A673 (cell line): ENCODE measurements around the gene LDB3. TPM values are rescaled to one million over a fixed set of nuclear protein-coding genes. Genes with fewer than 3 reads are reported as not detected.

ENCODE experiments used
- BruUV-seq: library from RNA; stranded (reverse); fragments of 400-500 nt; replicated peaks from 2 replicates; lab custom pipeline; 2021; lab: Mats Ljungman, UMichigan
- CTCF ChIA-PET: fragments of 300-600 bp; sonication (Branson Sonifier 250); formaldehyde crosslinking; loops from one replicate; lab custom pipeline; 2022; ENCODE audit warnings: antibody characterized with exemption; lab: Charles Lee
- POLR2A ChIA-PET: fragments of 300-600 bp; sonication (Branson Sonifier 250); formaldehyde crosslinking; loops from one replicate; lab custom pipeline; 2022; ENCODE audit warnings: antibody characterized with exemption; ENCODE audit not compliant: low non-redundant PET; lab: Charles Lee
- DNase-seq: peaks from one replicate; pipeline ENCODE4 v3.0.0-alpha.2; 2015; ENCODE audit warnings: low spot score
- H3K27ac ChIP-seq: fragments of 200-600 bp; sonication (generic); 2 replicates; pipeline ENCODE4 v1.5.1; 2016; ENCODE audit warnings: mixed run types, low read depth, mild to moderate bottlenecking, mixed read lengths, antibody characterized with exemption, low read length; ENCODE audit not compliant: poor library complexity, severe bottlenecking
- H3K27me3 ChIP-seq: fragments of 200-600 bp; sonication (generic); replicated peaks from 2 replicates; pipeline ENCODE4 v1.6.1; 2017; ENCODE audit warnings: mixed run types, low read depth, mild to moderate bottlenecking, mixed read lengths, antibody characterized with exemption, low read length; ENCODE audit not compliant: insufficient read depth, poor library complexity
- H3K36me3 ChIP-seq: fragments of 200-600 bp; sonication (generic); 2 replicates; pipeline ENCODE4 v1.6.1; 2016; ENCODE audit warnings: mixed run types, mild to moderate bottlenecking, mixed read lengths, antibody characterized with exemption, low read length; ENCODE audit not compliant: insufficient read depth, poor library complexity, severe bottlenecking
- H3K4me1 ChIP-seq: fragments of 200-600 bp; sonication (generic); 2 replicates; pipeline ENCODE4 v1.6.1; 2017; ENCODE audit warnings: mixed run types, mild to moderate bottlenecking, mixed read lengths, antibody characterized with exemption, low read length; ENCODE audit not compliant: insufficient read depth, poor library complexity, severe bottlenecking
- H3K4me3 ChIP-seq: fragments of 200-600 bp; sonication (generic); 2 replicates; pipeline ENCODE4 v1.5.1; 2016; ENCODE audit warnings: low read depth, mixed run types, mild to moderate bottlenecking, mixed read lengths, low read length; ENCODE audit not compliant: poor library complexity, severe bottlenecking
- H3K9me3 ChIP-seq: fragments of 200-600 bp; sonication (generic); 2 replicates; pipeline ENCODE4 v1.6.1; 2016; ENCODE audit warnings: mixed run types, low read depth, mild to moderate bottlenecking, mixed read lengths, antibody characterized with exemption, low read length; ENCODE audit not compliant: poor library complexity, severe bottlenecking
- EZH2 ChIP-seq: fragments of 200-600 bp; sonication (generic); IDR thresholded peaks from 2 replicates; pipeline ENCODE4 v1.6.1; 2017; ENCODE audit warnings: borderline replicate concordance, low read depth, mild to moderate bottlenecking, mixed read lengths, antibody characterized with exemption, low read length; ENCODE audit not compliant: poor library complexity, severe bottlenecking
- intact Hi-C: fragments of 100-400 bp; cut with micrococcal nuclease; formaldehyde crosslinking; loops from one replicate; pipeline ENCODE4 v1.10.0; 2022; ENCODE audit not compliant: unreplicated experiment
- total RNA-seq: library from RNA; stranded (reverse); gene quantifications from 2 replicates; pipeline ENCODE4 v1.2.3, GENCODE V29; 2021
- TF ChIP-seq, protein P1 (sequence below): fragments of 300-800, 200-600 bp; sonication (generic); conservative IDR thresholded peaks from 2 replicates; pipeline ENCODE4 v1.5.1; 2017; ENCODE audit warnings: low read depth, mild to moderate bottlenecking, antibody characterized with exemption, low read length, moderate library complexity, mixed read lengths

Gene LDB3
- total RNA-seq, 1 experiment from 2014 or later = 0.34 TPM

GRCh38 chr10:86758189-86759072 lies 90.1 kb downstream of the LDB3 start:
- intact Hi-C loops = loop anchor here (5.0 kb wide), 1 partner anchor 129 kb away; no protein-coding TSS in a partner anchor
- Histone ChIP-seq H3K9me3 (no peaks in the 10 kb centered on the region), H3K27me3 (no peaks in the 10 kb centered on the region), H3K27ac (peak overlapping the region; percentile 97), H3K4me3 (peak overlapping the region; percentile 93), H3K36me3 (peaks cover 5% of the 10 kb centered on the region), H3K4me1 (peaks cover 37% of the 10 kb centered on the region)
- TF ChIP-seq, protein P1, sequence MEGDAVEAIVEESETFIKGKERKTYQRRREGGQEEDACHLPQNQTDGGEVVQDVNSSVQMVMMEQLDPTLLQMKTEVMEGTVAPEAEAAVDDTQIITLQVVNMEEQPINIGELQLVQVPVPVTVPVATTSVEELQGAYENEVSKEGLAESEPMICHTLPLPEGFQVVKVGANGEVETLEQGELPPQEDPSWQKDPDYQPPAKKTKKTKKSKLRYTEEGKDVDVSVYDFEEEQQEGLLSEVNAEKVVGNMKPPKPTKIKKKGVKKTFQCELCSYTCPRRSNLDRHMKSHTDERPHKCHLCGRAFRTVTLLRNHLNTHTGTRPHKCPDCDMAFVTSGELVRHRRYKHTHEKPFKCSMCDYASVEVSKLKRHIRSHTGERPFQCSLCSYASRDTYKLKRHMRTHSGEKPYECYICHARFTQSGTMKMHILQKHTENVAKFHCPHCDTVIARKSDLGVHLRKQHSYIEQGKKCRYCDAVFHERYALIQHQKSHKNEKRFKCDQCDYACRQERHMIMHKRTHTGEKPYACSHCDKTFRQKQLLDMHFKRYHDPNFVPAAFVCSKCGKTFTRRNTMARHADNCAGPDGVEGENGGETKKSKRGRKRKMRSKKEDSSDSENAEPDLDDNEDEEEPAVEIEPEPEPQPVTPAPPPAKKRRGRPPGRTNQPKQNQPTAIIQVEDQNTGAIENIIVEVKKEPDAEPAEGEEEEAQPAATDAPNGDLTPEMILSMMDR = no peak
- no peak for TF ChIP-seq EZH2
- BruUV-seq = no TSS peak
- peak; percentile 65 for DNase-seq
- ChIA-PET POLR2A (interaction anchor here (0.7 kb wide), 1 partner anchor 160 kb away, joined by 3 read pairs; no protein-coding TSS in a partner anchor), CTCF (interaction anchor here (0.6 to 1.7 kb wide), 4 partner anchors 11 to 107 kb away, joined by 3 to 4 read pairs (median 4); no protein-coding TSS in a partner anchor)

DNA sequence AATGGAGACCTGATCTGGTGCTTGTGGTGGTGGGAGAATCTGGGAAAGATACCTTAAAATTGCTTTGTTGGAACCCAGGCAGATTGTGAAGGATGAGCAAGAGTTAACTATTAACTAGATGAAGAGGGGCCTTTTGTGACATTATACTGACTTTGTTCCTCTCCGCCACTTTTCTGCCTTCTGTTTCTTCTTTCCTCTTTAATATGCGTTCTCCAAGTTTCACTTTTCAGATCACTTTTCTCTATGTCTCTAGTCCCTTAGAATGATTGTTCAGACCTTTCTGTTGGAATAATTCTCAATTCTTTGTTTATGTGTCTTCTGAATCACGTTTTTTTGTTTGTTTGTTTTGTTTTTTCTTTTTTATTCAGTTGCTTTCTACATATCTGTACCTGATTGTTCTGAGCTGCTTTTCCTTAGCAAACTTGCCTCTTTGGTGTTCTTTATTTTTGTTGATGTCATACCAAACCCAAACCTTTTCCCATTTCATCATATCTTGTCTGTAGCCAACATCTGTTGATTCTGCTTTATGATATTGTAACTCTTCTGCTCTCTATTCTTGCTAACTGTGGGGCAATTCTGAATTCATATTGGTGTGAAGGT lies 90.9 kb downstream of the LDB3 start:
- DNase-seq = peak; percentile 37
- Histone ChIP-seq H3K9me3 (no peaks in the 10 kb centered on the region), H3K4me3 (peak overlapping the region; percentile 93), H3K36me3 (peaks cover 5% of the 10 kb centered on the region), H3K4me1 (peaks cover 30% of the 10 kb centered on the region), H3K27ac (peak overlapping the region; percentile 97), H3K27me3 (no peaks in the 10 kb centered on the region)
- POLR2A ChIA-PET = no interaction called here
- intact Hi-C loops = loop anchor here (5.0 kb wide), 1 partner anchor 128 kb away; no protein-coding TSS in a partner anchor
- CTCF ChIA-PET = no interaction called here
- TF ChIP-seq EZH2 = no peak
- TF ChIP-seq, protein P1 = no peak
- BruUV-seq = no TSS peak

DNA sequence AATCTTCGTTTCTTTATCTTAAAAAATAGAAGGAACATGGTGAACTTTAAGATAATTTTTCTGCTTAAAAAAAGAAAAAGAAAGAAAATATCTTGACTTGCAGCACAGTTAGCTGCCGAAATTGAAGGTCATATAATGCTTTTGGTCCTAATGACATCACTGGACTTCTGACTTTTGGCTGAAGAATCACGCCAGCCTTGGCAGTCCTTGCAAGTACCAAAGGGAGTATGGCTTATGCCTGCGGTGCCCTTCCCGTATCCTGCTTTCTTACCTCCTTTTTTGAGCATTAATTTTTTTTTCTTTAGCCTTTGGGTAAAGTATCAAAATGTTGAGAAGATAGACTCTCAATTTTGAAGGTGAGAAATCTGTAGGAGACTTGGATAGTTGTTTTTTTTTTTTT lies 95.1 kb downstream of the LDB3 start:
- no peak overlapping the region for H3K4me3 ChIP-seq
- no TSS peak for BruUV-seq
- peaks cover 5% of the 10 kb centered on the region for H3K36me3 ChIP-seq
- peaks cover 40% of the 10 kb centered on the region for H3K4me1 ChIP-seq
- POLR2A ChIA-PET = no interaction called here
- H3K27me3 ChIP-seq = no peaks in the 10 kb centered on the region
- no peak for DNase-seq
- CTCF ChIA-PET = no interaction called here
- no peaks in the 10 kb centered on the region for H3K9me3 ChIP-seq
- intact Hi-C loops = no loop called here
- TF ChIP-seq, protein P1 = no peak
- no peak for TF ChIP-seq EZH2
- peak overlapping the region; percentile 22 for H3K27ac ChIP-seq
